HG03575 (cell line): Measurements from ENCODE around the gene SLC22A3.
"Not testable (repeated sequence)": the region's sequence is repeated elsewhere in the genome, so short reads cannot be mapped to it uniquely, and the experiment has no call there.

ENCODE experiments used
- ATAC-seq: cut with Tn5 transposase; IDR thresholded peaks from one replicate; pipeline ENCODE4 v1.9.1; 2021; ENCODE audit not compliant: unreplicated experiment, insufficient number of reproducible peaks, low FRiP score; ENCODE audit errors: extremely low read depth

Gene SLC22A3

GRCh38 chr6:160363016-160363996 is 15.1 kb downstream of the SLC22A3 start:
- ATAC-seq, result no peak

- ATAC-seq, result no peak
These were observed 16.9 kb downstream of the SLC22A3 start for GRCh38 chr6:160365117-160365516.

- ATAC-seq, result no peak
These were observed 19.8 kb downstream of the SLC22A3 start for GRCh38 chr6:160367798-160368547.

GRCh38 chr6:160368670-160369069 is 20.5 kb downstream of the SLC22A3 start:
- no peak for ATAC-seq

- not testable (repeated sequence) for ATAC-seq
These were observed 25.4 kb downstream of the SLC22A3 start for GRCh38 chr6:160373601-160374000.

- no peak for ATAC-seq
These were observed 26.8 kb downstream of the SLC22A3 start for GRCh38 chr6:160374836-160375560.

GRCh38 chr6:160375561-160375949 is 27.4 kb downstream of the SLC22A3 start:
- no peak for ATAC-seq

- no peak for ATAC-seq
These were observed 28.3 kb downstream of the SLC22A3 start for GRCh38 chr6:160376445-160376844.

GRCh38 chr6:160378218-160378617 is 30.0 kb downstream of the SLC22A3 start:
- no peak for ATAC-seq

GRCh38 chr6:160378882-160379281 is 30.7 kb downstream of the SLC22A3 start:
- ATAC-seq, result no peak

GRCh38 chr6:160379466-160379865 is 31.3 kb downstream of the SLC22A3 start:
- no peak for ATAC-seq

- ATAC-seq, result no peak
These were observed 34.8 kb downstream of the SLC22A3 start for GRCh38 chr6:160382946-160383345.

- no peak for ATAC-seq
These were observed 38.8 kb downstream of the SLC22A3 start for GRCh38 chr6:160386869-160387530.

- no peak for ATAC-seq
These were observed 39.9 kb downstream of the SLC22A3 start for GRCh38 chr6:160387916-160388643.

- ATAC-seq, result no peak
These were observed 40.7 kb downstream of the SLC22A3 start for GRCh38 chr6:160388922-160389321.

GRCh38 chr6:160391419-160392116 is 43.4 kb downstream of the SLC22A3 start:
- no peak for ATAC-seq

GRCh38 chr6:160393442-160393841 is 45.3 kb downstream of the SLC22A3 start:
- ATAC-seq, result not testable (repeated sequence)
